Smooth muscle cell of the brain vasculature (primary cell): Measurements from ENCODE around the gene LDHA.
"Not testable (repeated sequence)": the region's sequence is repeated elsewhere in the genome, so short reads cannot be mapped to it uniquely, and the experiment has no call there.

Experiments used
- DNase-seq: peaks from one replicate; pipeline ENCODE4 v3.0.0-alpha.2; 2012; ENCODE audit warnings: low read depth, low spot score

LDHA gene

DNA sequence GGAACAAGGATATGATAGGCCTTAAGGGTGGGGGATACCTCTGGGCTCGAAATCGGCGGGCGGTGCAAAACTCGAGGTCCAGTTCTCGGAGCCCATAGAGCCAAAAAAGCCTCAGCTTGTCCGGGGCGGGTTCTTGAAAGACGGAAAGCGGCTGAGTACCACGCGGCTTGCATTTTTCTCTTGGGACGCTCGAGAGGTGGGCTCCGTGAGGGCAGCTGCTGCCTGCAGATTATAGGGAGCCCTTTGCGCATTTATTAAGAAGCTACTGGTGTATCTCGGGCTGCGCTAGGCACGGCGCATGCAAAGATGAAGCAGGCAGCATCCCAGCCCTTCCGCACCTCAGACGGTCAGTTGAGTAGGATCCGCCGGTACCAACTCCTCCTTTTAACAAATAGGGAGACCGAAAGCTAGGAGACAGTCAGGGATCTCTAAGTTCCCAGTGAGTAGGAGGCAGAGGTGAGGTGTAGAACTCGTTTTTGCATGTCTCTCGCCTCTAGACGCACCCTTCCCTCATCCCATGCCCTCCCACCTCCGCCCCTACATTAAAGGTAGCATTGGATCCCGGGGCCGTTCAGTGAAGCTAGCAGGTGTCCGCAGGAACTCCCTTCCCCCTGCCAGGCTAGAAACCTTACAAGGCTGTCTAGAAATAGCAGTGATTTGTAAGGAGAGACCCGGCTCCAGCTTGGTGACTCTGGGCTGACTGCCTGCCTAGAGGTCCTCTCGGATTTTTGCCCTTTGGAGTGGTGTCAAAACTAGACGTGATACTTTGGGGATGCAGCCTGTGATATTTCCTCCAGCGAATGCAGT, 768 bp downstream of the LDHA start:
- no peak for DNase-seq

DNA sequence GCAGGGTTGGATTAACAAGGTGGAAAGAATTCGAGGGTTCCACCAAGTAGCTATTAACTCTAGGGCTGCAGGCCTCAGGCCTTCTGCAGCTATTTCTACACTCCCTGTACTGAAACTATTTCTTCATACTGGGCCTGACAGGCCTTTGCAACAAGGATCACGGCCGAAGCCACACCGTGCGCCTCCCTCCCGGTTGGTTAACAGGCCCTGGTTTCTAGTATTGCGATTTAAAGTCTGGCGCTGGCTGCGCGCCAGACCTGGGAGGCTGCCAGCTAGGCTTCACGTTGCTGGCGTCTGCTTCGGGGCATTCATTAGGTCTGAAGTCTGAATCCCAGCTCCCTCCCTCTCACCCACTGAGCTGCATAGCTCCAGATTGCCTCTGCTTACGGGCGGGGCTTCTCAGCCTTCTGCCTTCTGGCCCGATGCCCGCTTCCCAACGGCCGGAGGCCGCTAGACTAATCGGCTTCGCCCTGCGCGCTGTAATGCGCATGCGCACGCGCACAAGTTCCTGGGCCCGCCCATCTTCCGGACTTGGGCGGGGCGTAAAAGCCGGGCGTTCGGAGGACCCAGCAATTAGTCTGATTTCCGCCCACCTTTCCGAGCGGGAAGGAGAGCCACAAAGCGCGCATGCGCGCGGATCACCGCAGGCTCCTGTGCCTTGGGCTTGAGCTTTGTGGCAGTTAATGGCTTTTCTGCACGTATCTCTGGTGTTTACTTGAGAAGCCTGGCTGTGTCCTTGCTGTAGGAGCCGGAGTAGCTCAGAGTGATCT, 1.6 kb downstream of the LDHA start:
- DNase-seq, result peak; percentile 99

DNA sequence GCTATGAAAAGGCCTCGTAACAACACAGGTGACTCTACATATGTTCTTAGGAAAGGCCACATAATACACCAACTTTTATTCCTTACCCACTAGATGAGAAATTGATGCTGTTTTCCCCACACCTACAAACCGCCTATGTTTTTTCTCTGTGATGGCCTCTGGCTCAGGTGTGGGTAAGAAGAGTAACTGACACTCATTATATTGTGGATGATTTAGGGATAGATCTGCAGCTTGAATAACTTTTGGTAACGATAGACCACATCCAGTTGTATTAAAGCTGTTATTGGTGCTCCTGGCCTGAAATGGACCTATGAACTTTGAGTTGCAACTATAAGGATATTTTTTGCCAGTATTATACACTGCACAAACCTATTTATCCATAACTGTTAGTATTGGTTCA, 3.6 kb downstream of the LDHA start:
- DNase-seq, result no peak

DNA sequence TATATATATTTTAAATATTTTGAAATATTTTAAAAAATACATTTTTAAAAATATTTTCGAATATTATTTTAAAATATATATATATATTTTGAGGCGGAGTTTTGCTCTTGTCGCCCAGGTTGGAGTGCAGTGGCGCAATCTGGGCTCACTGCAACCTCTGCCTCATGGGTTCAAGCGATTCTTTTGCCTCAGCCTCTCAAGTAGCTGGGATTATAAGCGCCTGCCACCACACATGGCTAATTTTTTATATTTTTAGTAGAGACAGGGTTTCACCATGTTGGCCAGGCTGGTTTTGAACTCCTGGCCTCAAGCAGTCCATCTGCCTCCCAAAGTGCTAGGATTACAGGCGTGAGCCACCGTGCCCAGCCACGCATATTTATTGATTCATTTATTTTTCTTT, 6.7 kb downstream of the LDHA start:
- not testable (repeated sequence) for DNase-seq

DNA sequence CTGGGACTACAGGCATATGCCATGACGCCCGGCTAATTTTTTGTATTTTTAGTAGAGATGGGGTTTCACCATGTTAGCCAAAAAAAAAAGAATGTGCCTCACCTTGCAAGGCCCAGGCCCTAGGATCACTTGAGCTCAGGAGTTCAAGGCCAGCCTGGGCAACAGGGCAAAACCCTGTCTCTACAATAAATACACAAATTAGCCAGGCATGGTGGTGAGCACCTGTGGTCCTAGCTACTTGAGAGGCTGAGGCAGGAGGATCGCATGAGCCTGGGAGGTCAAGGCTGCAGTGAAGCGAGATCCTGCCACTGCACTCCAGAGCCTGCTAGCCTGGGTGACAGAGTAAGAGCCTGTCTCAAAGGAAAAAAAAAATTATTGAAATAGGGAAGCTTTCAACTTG, 9.7 kb downstream of the LDHA start:
- no peak for DNase-seq

DNA sequence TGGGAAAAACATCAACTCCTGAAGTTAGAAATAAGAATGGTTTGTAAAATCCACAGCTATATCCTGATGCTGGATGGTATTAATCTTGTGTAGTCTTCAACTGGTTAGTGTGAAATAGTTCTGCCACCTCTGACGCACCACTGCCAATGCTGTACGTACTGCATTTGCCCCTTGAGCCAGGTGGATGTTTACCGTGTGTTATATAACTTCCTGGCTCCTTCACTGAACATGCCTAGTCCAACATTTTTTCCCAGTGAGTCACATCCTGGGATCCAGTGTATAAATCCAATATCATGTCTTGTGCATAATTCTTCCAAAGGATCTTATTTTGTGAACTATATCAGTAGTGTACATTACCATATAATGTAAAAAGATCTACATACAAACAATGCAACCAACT, 13.0 kb downstream of the LDHA start:
- not testable (repeated sequence) for DNase-seq

DNA sequence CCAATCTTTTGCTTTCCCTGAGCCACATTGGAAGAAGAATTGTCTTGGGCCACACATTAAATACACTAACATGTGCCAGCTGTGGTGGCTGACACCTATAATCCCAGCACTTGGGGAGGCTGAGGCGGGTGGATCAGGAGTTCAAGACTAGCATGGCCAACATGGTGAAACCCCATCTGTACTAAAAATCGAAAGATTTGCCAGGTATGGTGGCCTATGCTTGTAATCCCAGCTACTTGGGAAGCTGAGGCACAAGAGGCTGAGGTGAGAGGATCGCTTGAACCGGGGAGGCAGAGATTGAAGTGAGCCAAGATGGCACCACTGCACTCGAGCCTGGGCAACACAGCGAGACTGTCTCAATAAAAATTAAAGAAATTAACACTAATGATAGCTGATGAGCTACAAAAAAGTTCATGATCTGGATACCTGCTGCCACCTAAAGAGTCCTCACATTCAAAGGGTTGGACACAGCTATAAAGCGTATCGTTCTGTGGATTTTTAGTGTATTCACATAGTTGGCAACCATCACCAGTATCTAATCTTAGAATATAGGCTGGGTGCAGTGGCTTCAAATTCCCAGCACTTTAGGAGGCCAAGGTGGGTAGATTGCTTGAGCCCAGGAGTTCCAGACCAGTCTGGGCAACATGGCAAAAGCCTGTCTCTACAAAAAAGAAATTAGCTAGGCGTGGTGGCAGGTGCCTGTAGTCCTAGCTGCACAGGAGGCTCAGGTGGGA, 14.4 kb downstream of the LDHA start:
- DNase-seq, result no peak

DNA sequence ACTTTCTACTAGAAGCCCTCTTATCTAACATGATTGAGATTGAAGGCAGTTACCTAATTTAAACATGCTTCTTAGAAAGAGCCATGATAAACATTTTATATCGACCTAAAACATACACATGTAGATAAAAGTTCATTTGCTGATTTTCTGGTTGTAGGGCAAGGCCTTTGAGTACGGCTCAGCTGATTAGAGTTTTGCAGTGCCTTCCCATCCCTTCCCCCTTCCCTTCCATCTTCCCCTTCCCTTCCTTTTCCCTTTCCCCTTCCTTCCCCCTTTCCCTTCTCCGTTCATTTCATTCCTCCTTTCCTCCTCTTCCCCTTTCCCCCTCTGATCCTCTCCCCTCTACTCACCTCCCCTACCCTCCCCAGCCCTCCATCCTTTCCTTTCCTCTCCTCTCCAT, 22.1 kb downstream of the LDHA start:
- no peak for DNase-seq

DNA sequence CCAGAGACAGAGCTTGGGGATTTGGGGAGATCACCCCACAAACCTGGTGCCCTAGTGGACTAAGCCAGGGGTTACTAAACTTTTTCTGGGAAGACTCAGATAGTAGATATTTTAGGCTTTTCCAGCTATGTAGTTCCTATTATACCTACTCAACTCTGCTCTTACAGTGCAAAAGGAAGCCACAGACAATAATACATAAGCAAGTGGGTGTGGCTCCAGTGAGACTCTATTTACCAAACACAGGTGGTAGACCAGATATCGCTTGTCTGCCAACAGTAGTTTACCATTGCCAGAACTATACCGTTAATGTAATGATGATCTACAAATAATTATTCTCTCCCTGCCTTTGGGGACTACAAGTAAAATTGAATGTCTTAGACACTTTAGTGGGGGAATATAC, 24.7 kb downstream of the LDHA start:
- no peak for DNase-seq

DNA sequence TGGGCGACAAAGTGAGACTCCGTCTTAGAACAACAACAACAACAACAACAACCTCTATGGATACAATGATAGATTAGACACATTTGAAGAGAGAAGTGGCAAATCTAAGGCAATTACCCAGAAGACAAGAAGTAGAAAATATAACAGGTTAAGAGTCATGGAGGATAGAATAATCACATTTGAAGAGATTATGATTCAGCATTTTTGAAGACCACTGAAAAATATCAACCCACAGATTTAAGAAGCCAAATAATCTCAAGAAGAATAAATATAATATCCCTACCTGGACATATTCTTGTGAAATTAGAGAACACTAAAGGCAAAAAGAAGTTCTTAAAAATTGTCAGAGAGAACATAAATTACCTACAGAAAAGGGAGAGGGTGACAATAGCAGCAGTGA, 25.7 kb downstream of the LDHA start:
- DNase-seq, result no peak

DNA sequence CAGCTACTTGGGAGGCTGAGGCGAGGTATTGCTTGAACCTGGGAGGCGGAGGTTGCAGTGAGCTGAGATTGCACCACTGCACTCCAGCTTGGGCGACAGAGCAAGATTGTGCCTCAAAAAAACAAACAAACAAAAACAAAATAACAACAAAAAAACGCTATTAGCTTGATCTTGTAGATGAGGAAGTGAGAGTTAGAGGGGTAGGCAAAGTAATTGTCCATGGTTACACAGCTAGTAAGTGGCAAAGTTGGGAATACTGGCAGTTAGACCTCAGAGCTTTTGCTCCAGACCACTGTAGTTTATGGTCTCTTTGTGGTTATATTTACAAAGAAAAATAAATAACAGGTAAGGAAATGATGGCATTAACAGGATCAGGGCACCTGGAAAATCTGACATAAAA, 32.9 kb downstream of the LDHA start:
- no peak for DNase-seq

DNA sequence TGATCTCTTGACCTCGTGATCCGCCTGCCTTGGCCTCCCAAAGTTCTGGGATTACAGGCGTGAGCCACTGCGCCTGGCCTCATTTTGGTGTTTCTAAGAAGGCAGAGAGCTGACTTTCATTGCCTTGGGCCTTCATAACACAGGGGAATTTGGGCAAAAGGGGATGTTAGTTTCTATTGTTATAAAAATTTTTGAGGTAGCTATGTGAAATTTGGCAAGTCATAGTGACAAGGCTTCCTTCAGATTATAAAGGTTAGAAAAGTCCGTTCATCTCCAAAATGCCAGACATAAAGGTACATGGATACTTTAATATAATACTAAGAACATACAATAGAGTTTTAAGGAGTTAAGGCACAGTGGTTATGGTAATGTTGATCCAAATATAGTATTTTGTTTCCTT, 35.0 kb downstream of the LDHA start:
- no peak for DNase-seq

DNA sequence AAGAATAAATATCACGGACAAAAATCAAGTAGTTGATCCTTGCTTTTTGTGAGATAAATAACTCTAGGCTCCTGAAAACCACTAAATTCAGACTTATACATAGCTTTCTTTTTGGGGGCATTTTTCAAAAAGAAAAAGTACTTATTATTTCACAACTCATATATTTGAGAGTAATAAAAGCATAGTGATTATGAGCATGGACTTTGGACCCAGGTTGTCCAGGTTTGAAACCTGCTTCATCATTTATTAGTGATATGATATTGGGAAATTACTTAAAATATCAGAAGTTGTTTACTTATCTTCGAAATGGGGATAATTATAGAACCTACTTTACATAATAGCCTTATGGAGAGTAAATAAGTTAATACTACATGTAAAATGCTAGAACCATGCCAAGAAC, 44.3 kb downstream of the LDHA start:
- DNase-seq, result no peak

DNA sequence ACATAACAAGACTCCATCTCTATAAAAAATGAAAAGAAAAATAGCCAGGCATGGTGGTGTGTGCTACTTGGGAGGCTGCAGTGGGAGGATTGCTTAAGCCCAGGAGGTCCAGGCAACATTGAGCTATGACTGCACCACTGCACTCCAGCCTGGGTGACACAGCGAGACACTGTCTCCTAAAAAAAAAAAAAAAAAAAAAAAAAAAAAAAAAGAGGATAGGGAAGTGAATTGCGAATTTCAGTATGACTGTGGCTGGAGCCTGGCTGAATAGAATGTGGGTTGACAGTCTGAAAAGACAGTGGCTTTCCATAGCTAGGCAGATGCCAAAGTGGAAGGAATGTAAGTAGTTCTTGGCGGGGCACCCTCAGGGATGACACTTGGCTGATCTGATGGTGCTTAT, 54.9 kb downstream of the LDHA start:
- DNase-seq, result no peak

DNA sequence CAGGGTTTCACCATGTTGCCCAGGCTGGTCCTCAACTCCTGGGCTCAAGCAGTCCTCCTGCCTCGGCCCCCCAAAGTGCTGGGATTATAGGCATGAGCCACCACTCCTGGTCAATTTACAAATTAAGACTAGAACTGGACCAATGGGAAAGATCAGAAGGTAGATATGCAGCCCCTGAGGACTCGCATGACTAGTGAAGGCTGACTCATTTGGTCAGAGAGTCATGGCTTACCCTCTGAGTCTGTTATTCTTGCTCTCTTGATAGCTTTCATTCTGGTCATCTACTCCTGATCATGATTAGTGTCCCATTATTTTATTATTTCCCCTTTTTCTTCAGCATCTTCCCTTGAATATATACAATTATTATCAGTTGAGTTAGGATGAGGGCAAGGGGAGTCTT, 58.6 kb downstream of the LDHA start:
- DNase-seq, result no peak

DNA sequence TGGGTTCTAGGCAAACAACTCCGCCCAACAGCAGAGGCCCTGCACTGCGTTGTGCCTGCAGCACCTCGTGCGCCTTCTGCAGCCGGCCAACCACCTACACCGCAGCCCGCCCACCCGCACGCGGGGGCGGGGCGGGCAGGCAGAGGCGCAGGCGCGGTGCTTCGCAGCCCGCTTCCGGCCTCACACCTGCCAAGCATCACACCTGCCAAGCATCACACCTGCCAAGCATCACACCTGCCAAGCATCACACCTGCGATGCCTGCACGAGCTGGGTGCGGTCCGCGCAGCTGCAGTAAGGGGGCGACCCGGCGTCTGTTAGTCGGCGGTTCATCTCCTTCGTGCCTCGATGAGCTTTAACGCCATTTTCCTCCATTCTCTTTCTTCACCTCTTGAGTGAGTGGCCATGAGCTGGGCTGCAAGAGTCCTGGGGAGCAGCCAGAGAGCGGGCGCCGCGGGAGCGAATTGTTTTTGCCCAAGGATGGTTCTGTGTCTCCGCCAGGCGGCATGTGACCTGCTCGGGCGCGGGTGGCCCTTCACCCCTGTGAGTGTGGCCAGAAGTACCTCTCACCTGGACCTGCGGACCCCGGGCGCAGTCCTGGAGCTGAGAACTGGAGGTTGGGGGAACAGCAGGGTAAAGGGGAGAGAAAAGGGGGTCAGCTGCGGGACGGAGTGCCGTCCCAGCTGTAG, 61.5 kb downstream of the LDHA start, which contains the start of gene LDHAL6A:
Gene LDHAL6A (plus strand): TSS at position 171 of the 687 bp plus-strand sequence. CDS start 825 bp downstream, outside the sequence.
- DNase-seq, result no peak

DNA sequence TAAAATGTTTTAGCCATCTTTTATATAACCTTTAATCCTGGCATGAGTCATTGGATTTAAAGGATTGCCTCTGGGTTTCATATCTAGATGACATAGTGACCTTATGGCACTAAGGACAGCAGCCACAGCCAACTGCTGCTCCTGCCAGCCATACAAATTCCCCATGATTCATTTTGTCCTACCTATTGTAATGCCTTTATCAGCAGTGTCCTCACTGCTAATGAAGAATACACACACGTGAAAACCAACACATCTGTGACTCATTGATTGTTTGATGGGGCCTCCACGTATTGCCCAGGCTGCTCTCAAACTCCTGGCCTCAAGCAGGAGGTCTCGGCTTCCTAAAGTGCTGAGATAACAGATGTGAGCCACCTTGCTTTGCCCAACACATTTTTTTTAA, 63.1 kb downstream of the LDHA start:
- DNase-seq, result no peak
